Tibial artery (tissue), 4 donors: Measurements from ENCODE around the gene FAM43A.

Experiments
- DNase-seq, 2 donors: peaks; one replicate each; pipeline ENCODE4 v3.0.0-alpha.2; 2019
- H3K27ac ChIP-seq, 2 donors: fragments of 200-600 bp; sonication (generic) in 1 of 2; 1 replicate in 1 of 2; 2 replicates in 1 of 2; pipeline ENCODE4 v1.5.1; 2018 to 2019; ENCODE audit warnings: mild to moderate bottlenecking in 1 of 2
- H3K27me3 ChIP-seq, 2 donors: fragments of 200-600 bp; sonication (generic) in 1 of 2; one replicate each; pipeline versions ENCODE4 v1.5.1 to v1.6.0; 2016 to 2019
- H3K36me3 ChIP-seq, 3 donors: fragments of 200-600 bp; sonication (generic) in 2 of 3; one replicate each; pipeline ENCODE4 v1.5.1; 2016 to 2019; ENCODE audit warnings: mild to moderate bottlenecking in 2 of 3
- H3K4me1 ChIP-seq, 4 donors: fragments of 200-600 bp; sonication (generic) in 2 of 4; 1 replicate in 3 of 4; 2 replicates in 1 of 4; pipeline ENCODE4 v1.5.1; 2016 to 2019
- H3K4me3 ChIP-seq, 2 donors: fragments of 200-600 bp; sonication (generic) in 1 of 2; 1 replicate in 1 of 2; 2 replicates in 1 of 2; pipeline ENCODE4 v1.5.1; 2018 to 2019; ENCODE audit warnings: mild to moderate bottlenecking in 2 of 2
- H3K9me3 ChIP-seq, 3 donors: fragments of 200-600 bp; sonication (generic) in 1 of 3; one replicate each; pipeline ENCODE4 v1.5.1; 2016 to 2019
- CTCF ChIP-seq, 2 experiments: fragments of 200-600 bp in 1 of 2; fragments of 450-650 bp in 1 of 2; IDR thresholded peaks; one replicate each; pipeline ENCODE4 v1.5.1; 2017 to 2019; ENCODE audit warnings: antibody characterized with exemption in 2 of 2, mild to moderate bottlenecking in 1 of 2, moderate library complexity in 1 of 2
- intact Hi-C: fragments of 100-400 bp; cut with DNase I; formaldehyde crosslinking; loops from one replicate; pipeline ENCODE4 v1.15.0; 2023; ENCODE audit warnings: low total_unique reads

The FAM43A gene

GRCh38 chr3:194730365-194730764, 44.7 kb downstream of the FAM43A start:
- DNase-seq: no peak
- H3K9me3 ChIP-seq: peaks cover 0 to 8% (median 0%) of the 10 kb centered on the region in 3 donors
- no peak overlapping the region for H3K4me3 ChIP-seq
- no peak for TF ChIP-seq CTCF (IDR thresholded peaks at IDR 0.05)
- peaks cover 0 to 21% of the 10 kb centered on the region in 2 donors for H3K27me3 ChIP-seq
- H3K4me1 ChIP-seq: no peaks in the 10 kb centered on the region
- intact Hi-C loops: no loop called here
- H3K36me3 ChIP-seq: no peaks in the 10 kb centered on the region
- no peak overlapping the region for H3K27ac ChIP-seq

GRCh38 chr3:194731506-194732073, 45.9 kb downstream of the FAM43A start:
- intact Hi-C loops: no loop called here
- H3K4me3 ChIP-seq: no peak overlapping the region
- no peaks in the 10 kb centered on the region for H3K4me1 ChIP-seq
- peaks cover 0 to 8% (median 0%) of the 10 kb centered on the region in 3 donors for H3K9me3 ChIP-seq
- no peaks in the 10 kb centered on the region for H3K36me3 ChIP-seq
- no peak for DNase-seq
- no peak overlapping the region for H3K27ac ChIP-seq
- H3K27me3 ChIP-seq: peaks cover 0 to 18% of the 10 kb centered on the region in 2 donors
- no peak for TF ChIP-seq CTCF (IDR thresholded peaks at IDR 0.05)

- Histone ChIP-seq H3K27me3 (peaks cover 0 to 18% of the 10 kb centered on the region in 2 donors), H3K4me1 (peaks cover 0 to 4% (median 0%) of the 10 kb centered on the region in 4 donors), H3K36me3 (no peaks in the 10 kb centered on the region), H3K27ac (no peak overlapping the region), H3K4me3 (no peak overlapping the region), H3K9me3 (peaks cover 0 to 8% (median 0%) of the 10 kb centered on the region in 3 donors)
- no peak for TF ChIP-seq CTCF (IDR thresholded peaks at IDR 0.05)
- intact Hi-C loops: no loop called here
- DNase-seq: no peak
Observed at GRCh38 chr3:194732617-194733016, 46.9 kb downstream of the FAM43A start.

- H3K9me3 ChIP-seq: peaks cover 0 to 8% (median 0%) of the 10 kb centered on the region in 3 donors
- DNase-seq: no peak
- H3K36me3 ChIP-seq: no peaks in the 10 kb centered on the region
- no peak overlapping the region for H3K27ac ChIP-seq
- H3K4me3 ChIP-seq: no peak overlapping the region
- TF ChIP-seq CTCF (IDR thresholded peaks at IDR 0.05): no peak
- peaks cover 0 to 26% (median 13%) of the 10 kb centered on the region in 4 donors for H3K4me1 ChIP-seq
- peaks cover 0 to 14% of the 10 kb centered on the region in 2 donors for H3K27me3 ChIP-seq
- intact Hi-C loops: no loop called here
Observed at GRCh38 chr3:194736277-194736895, 50.7 kb downstream of the FAM43A start.

GRCh38 chr3:194736896-194737600, 51.4 kb downstream of the FAM43A start:
- peaks cover 0 to 8% (median 0%) of the 10 kb centered on the region in 3 donors for H3K9me3 ChIP-seq
- peaks cover 0 to 15% of the 10 kb centered on the region in 2 donors for H3K27me3 ChIP-seq
- intact Hi-C loops: no loop called here
- no peak for DNase-seq
- H3K4me1 ChIP-seq: peaks cover 0 to 26% (median 13%) of the 10 kb centered on the region in 4 donors
- H3K36me3 ChIP-seq: no peaks in the 10 kb centered on the region
- H3K4me3 ChIP-seq: no peak overlapping the region
- TF ChIP-seq CTCF (IDR thresholded peaks at IDR 0.05): no peak
- H3K27ac ChIP-seq: no peak overlapping the region
